Measurements from ENCODE around the gene EBF3.

Gene EBF3

GRCh38 chr10:129825826-129826225, 138.2 kb downstream of the EBF3 start:
- DNase-seq = no peak

GRCh38 chr10:129825221-129825620, 138.9 kb downstream of the EBF3 start:
- no peak for DNase-seq

GRCh38 chr10:129820451-129820850, 143.6 kb downstream of the EBF3 start:
- DNase-seq = no peak

GRCh38 chr10:129816656-129817045, 147.4 kb downstream of the EBF3 start:
- no peak for DNase-seq

GRCh38 chr10:129815898-129816655, 148.0 kb downstream of the EBF3 start:
- DNase-seq = no peak

- no peak for DNase-seq
Observed at GRCh38 chr10:129814681-129815646, 149.1 kb downstream of the EBF3 start.

- no peak for DNase-seq
Observed at GRCh38 chr10:129812398-129812797, 151.7 kb downstream of the EBF3 start.

- no peak for DNase-seq
Observed at GRCh38 chr10:129811208-129811607, 152.9 kb downstream of the EBF3 start.

GRCh38 chr10:129809841-129810240, 154.2 kb downstream of the EBF3 start:
- no peak for DNase-seq

GRCh38 chr10:129809431-129809830, 154.6 kb downstream of the EBF3 start:
- DNase-seq = no peak

- DNase-seq = no peak
Observed at GRCh38 chr10:129808092-129808983, 155.7 kb downstream of the EBF3 start.

- no peak for DNase-seq
Observed at GRCh38 chr10:129807211-129807610, 156.9 kb downstream of the EBF3 start.

- DNase-seq = no peak
Observed at GRCh38 chr10:129800796-129801340, 163.2 kb downstream of the EBF3 start.

GRCh38 chr10:129799942-129800341, 164.1 kb downstream of the EBF3 start:
- DNase-seq = no peak

- no peak for DNase-seq
Observed at GRCh38 chr10:129796710-129797420, 167.2 kb downstream of the EBF3 start.

GRCh38 chr10:129793996-129794395, 170.1 kb downstream of the EBF3 start:
- DNase-seq = no peak

- no peak for DNase-seq
Observed at GRCh38 chr10:129793479-129793878, 170.6 kb downstream of the EBF3 start.

- DNase-seq = no peak
Observed at GRCh38 chr10:129792864-129793263, 171.2 kb downstream of the EBF3 start.

- no peak for DNase-seq
Observed at GRCh38 chr10:129792141-129792540, 171.9 kb downstream of the EBF3 start.

- DNase-seq = no peak
Observed at GRCh38 chr10:129790715-129791446, 173.2 kb downstream of the EBF3 start.

GRCh38 chr10:129788215-129788614, 175.9 kb downstream of the EBF3 start:
- no peak for DNase-seq

Data from CD4-positive, alpha-beta T cell treated with Interleukin-1 beta for 1 hour (primary cell).